Neural progenitor cell (in vitro differentiated cells): ENCODE measurements around the gene ALK.

Experiments used
- EZH2phosphoT487 ChIP-seq: fragments of 200-600 bp; sonication (generic); IDR thresholded peaks from 2 replicates; pipeline ENCODE4 v1.6.1; 2017; ENCODE audit warnings: antibody characterized with exemption
- TF ChIP-seq, protein P1 (sequence below): fragments of 200-600 bp; sonication (generic); IDR thresholded peaks from 2 replicates; pipeline ENCODE4 v1.5.1; 2017; ENCODE audit warnings: antibody characterized with exemption, mild to moderate bottlenecking

DNA sequence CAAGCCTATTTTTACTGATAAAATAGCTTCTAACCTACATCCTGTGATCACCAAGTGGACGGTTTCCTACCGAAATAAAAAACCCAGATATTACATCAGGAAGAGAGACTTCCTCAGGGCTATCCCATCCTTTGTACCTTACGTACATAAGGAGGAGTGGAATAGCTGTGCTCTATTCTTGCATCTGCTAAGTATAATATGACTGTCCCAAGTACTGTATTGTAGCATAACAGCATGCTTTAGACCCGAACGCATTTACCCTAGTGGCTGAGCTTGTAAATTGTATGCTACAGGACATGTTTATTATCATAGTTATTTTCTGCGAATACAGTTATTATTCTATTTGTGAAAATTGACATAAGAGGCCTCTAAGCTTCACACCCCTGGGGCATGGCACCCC, 503.8 kb downstream of the ALK start:
- TF ChIP-seq, protein P1, sequence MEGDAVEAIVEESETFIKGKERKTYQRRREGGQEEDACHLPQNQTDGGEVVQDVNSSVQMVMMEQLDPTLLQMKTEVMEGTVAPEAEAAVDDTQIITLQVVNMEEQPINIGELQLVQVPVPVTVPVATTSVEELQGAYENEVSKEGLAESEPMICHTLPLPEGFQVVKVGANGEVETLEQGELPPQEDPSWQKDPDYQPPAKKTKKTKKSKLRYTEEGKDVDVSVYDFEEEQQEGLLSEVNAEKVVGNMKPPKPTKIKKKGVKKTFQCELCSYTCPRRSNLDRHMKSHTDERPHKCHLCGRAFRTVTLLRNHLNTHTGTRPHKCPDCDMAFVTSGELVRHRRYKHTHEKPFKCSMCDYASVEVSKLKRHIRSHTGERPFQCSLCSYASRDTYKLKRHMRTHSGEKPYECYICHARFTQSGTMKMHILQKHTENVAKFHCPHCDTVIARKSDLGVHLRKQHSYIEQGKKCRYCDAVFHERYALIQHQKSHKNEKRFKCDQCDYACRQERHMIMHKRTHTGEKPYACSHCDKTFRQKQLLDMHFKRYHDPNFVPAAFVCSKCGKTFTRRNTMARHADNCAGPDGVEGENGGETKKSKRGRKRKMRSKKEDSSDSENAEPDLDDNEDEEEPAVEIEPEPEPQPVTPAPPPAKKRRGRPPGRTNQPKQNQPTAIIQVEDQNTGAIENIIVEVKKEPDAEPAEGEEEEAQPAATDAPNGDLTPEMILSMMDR = no peak
- TF ChIP-seq EZH2phosphoT487 = no peak
